GM21515 (cell line): ENCODE data around the gene MDH1.
"Not testable (repeated sequence)": the region's sequence is repeated elsewhere in the genome, so short reads cannot be mapped to it uniquely, and the experiment has no call there.

Experiments
- ATAC-seq: cut with Tn5 transposase; IDR thresholded peaks from one replicate; pipeline ENCODE4 v1.9.1; 2021; ENCODE audit not compliant: unreplicated experiment

MDH1 gene

DNA sequence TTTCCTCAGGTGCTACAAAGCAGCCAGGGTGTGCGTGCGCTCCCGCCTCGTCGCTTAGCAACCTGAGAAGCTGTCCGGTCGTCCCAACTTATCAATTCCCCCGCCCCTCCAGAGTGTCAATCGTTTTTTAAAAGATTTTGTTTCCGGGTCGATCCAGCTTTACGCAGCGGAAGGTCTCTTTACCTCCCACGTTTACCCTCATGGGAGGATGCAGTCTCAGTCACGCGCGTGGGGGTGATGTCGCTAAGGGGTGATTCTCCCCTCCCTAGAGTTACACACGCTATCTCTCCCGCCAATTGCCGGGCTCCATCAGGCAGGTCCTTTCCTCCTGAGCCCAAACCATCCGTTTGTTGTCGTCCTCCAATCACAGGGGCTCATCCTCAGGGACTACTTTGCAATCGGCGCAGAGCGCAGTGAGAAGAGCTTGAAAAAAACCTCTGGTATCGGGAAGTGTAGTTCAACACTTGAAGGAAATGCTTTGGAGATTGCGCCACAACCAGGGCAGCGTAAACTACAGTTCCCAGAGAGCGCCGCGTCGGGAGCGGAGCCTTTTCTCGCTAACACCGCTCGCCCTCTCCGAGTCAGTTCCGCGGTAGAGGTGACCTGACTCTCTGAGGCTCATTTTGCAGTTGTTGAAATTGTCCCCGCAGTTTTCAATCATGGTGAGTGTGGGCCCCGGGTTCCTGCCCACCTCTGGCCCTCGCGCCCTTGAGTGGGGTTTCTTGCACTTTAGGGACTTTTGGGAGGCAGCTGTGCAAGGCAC lies at the start of gene MDH1, which contains the start of gene WDPCP:
Gene MDH1 (plus strand): TSS at position 579 of the 763 bp plus-strand sequence. CDS start 81 bp downstream, at position 660.
Gene WDPCP (minus strand): TSS at position 93 of the 763 bp plus-strand sequence. CDS start 206 bp downstream, outside the sequence.
- peak; percentile 84 for ATAC-seq

DNA sequence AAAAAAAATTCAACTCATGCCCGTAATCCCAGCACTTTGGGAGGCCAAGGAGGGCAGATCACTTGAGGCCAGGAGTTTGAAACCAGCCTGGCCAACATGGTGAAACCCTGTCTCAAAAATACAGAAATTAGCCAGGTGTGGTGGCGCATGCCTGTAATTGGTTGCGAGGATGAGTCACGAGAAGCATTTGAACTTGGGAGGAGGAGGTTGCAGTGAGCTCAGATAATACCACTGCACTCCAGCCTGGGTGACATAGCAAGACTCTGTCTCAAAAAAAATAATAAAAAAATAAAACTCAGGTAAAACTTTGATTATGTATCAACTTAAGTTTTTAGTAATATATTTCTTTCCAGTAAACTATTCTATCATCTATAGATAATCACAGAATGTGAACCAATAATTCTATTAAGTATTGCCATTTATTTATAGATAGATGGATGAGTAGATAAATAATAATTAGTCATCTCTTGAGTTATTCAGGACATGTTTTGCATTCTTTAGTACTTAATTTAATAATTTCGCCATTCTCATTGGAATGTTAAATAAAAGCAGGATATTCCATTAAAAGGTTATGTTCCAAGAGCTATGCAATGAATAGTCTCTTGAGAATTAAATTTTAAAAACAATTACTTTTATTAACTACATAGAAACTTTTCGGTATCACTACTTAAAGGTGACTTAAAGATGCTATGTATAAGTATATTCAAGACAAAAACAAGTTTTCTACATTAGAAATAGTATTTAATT lies 49.2 kb upstream of the MDH1 start:
- no peak for ATAC-seq

DNA sequence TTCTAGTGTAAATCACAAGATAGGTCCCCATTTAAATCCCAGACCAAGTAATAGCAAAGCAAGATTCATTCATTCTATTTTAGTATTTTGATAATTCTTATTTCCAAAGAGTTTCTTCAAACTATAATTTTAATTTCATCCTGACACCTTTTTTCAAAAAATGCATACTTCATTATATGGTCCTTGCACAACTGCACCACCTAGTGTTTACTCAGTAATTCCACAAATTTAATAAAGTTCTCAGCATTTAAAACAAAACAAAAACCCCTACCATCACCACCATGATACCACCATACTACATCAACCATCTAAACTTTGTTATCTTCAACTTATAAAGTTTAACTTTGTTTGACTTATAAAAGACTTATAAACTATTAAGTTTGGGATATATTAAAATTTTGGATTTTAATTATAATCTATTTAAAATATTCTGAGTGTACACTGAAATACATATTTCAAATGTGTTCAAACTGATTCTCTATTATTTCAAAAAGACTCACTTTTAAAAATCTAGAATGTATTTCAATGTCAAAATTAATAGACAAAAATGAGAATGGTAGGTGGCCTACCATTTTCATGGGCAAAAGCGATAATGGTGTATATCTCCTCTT lies 44.6 kb upstream of the MDH1 start:
- no peak for ATAC-seq

DNA sequence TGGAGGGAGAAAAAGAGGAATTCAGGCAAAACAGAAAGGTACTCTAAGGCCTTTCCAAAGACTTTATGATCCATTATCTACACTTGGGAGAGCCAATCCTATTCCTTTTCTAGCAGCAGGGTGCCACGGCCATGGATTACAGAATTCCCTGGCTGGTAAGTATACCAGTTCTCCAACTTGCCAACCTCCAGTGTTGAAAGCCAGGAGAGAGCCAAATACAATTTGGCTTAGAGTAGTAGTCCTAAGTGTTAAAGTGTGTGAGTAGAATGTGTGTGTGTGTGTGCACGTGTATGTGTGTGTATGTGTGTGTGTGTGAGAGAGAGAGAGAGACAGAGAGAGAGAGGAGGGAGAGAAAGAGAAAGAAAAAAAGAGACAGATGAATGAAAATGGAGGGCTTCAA lies 43.7 kb upstream of the MDH1 start:
- no peak for ATAC-seq

DNA sequence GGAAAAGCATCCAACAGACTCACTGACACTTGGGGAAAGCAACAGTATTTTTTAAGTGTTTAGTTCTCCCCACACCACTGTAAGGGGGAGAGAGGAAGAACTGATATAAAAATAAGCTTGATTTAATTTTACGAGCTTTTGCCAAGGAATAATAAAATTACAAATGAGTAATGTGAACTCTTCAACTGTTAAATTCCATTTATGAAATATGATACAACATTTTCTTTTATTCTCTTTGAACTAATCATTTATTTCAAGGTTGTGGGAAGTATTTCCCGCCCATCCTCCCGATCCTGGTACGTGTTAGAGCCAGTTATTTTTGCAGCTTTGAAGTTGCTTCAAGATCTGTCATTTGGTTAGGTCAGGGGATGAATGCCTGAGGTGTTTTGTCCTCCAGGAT lies 35.7 kb upstream of the MDH1 start:
- no peak for ATAC-seq

DNA sequence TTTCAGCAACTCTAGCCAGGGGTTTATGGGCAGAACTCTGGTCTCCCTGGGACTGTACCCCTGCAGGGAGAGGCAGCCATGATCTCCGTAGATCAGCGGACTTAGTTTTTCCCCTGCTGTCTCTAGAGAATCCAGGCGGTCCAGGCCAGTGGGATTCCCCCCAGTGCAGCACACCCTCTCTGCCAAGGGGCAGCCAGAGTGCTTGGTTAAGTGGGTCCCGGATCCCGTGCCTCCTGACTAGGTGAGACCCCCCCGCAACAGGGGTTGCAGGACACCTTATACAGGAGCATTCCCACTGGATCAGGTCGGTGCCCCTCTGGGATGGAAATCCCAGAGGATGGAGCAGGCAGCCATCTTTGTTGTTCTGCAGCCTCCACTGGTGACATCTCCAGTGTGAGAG lies 33.5 kb upstream of the MDH1 start:
- no peak for ATAC-seq

DNA sequence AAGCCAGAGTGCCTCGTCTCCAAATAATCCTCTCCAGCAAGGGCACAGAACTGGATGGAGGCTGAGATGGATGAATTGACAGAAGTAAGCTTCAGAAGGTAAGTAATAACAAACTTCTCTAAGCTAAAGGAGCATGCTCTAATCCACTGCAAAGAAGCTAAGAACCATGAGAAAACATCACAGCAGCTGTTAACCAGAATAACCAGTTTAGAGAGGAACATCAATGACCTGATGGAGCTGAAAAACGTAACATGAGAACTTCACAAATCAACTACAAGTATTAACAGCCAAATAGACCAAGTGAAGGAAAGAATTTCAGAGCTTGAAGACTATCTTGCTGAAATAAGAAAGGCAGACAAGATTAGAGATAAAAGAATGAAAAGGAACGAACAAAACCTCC lies 32.8 kb upstream of the MDH1 start:
- no peak for ATAC-seq

DNA sequence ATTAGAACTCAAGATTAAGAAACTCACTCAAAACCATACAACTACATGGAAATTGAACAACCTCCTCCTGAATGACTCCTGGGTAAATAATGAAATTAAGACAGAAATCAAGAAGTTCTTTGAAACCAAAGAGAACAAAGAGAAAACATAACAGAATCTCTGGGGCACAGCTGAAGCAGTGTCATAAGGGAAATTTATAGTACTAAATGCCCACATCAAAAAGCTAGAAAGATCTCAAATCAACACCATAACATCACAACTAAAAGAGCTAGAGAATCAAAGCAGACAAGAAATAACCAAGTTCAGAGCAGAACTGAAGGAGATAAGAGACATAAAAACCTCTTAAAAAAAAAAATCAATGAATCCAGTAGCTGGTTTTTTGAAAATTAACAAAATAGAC lies 30.9 kb upstream of the MDH1 start:
- not testable (repeated sequence) for ATAC-seq

DNA sequence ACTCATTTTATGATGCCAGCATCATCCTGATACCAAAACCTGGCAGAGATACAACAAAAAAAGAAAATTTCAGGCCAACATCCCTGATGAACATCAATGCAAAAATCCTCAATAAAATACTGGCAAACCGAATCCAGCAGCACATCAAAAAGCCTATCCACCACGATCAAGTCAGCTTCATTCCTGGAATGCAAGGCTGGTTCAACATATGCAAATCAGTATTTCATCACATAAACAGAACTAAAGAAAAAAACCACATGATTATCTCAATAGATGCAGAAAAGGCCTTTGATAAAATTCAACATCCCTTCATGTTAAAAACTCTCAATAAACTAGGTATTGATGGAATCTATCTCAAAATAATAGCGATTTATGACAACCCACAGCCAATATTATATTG lies 29.8 kb upstream of the MDH1 start:
- not testable (repeated sequence) for ATAC-seq

DNA sequence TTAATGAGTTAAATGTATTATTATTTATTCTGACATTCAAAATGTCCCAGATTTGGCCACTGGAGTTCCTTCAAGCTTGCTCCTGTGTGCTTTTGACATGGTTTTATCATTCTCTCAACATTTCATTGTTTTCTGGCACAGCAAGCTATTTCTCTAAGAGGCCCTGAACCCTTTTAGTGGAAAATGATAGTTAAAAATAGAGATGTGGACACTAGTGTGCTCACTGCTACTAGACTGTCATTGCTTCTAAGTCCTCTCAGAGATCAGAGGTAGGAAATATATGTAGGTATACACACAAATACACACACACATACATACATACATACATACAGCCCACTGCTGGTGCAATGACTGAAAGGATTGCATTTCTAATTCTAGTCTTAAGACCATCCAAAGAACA lies 26.0 kb upstream of the MDH1 start:
- no peak for ATAC-seq

DNA sequence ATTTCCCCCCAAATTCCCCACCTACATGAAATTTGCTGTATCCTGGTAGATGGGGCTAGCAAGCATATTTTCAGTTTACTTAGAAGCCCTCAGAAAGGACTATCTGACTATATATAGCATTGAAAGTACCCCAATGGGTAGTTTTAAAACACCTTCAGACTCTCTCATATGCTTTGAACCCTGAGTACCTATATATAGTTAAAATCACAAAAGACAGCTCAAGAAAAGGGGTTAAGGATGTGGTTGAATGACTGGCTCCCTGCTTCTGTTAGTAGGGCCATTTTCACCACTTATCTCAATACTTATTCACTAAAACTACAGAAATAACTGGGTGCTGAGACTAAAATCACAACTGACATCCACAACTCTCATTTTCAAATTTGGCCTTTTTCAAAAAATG lies 19.0 kb upstream of the MDH1 start:
- ATAC-seq: peak; percentile 68

DNA sequence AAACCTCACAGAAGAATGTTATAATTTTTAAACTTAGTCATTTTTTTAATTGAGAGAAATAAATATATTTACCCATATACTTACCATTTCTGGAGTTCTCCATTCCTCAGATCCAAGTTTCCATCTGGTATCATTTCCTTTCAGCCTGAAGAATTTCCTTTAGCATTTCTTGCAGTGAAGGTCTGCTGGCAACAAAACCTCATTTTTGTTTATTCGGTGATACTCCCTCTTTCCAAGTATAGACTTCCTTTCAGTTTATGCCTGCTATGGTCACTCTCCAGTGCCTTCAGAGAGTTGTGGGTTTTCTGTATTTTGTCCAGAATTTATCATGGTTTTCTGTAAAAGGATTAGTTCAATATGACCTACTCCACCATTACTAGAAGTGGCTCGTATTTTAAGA lies 17.5 kb upstream of the MDH1 start:
- no peak for ATAC-seq

DNA sequence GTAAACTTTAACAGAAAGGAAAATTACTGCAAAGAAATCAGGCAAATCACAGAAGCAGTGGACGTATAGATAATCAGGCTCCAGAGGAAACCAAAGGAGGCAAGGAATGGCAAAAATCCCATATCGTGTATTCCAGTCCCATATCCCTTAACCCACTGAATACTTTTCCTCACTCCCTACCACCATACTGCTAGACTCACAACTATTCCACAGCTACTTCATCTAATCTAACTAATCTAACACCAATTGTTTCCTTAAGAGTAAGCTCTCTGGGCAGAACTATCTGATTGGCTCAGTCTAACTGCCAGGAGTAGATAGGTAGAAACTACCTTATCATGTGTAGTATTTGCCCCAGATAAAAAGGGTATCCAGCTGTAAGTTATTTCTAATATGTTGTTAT lies 16.8 kb upstream of the MDH1 start:
- no peak for ATAC-seq

DNA sequence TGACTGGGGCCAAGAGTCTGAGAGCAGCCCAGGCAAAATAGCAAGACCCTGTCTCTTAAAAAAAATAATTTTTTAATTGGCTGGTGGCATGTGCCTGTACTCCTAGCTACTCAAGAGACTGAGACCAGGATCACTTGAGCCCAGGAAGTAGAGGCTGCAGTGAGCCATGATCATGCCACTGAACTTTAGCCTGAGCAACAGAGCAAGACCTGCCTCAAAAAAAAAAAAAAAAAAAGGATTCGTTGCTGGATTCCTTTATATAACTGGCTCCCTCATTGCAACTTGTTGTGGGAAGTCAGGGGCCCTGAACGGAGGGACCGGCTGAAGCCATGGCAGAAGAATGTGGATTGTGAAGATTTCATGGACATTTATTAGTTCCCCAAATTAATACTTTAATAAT lies 15.7 kb upstream of the MDH1 start:
- not testable (repeated sequence) for ATAC-seq

DNA sequence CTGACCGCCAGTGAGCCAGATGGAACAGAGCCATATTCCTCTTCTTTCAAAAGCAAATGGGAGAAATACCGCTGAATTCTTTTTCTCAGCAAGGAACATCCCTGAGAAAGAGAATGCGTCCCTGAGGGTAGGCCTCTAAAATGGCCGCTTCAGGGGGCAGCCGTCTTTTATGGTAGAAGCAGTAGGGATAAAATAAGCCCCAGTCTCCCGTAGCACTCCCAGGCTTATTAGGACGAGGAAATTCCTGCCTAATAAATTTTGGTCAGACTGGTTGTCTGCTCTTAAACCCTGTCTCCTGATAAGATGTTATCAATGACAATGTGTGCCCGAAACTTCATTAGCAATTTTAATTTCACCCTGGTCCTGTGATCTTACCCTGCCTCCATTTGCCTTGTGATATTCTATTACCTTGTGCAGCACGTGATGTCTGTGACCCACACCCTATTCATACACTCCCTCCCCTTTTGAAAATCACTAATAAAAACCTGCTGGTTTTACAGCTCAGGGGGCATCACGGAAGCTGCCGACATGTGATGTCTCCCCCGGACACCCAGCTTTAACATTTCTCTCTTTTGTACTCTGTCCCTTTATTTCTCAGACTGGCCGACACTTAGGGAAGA lies 14.9 kb upstream of the MDH1 start:
- ATAC-seq: not testable (repeated sequence)

DNA sequence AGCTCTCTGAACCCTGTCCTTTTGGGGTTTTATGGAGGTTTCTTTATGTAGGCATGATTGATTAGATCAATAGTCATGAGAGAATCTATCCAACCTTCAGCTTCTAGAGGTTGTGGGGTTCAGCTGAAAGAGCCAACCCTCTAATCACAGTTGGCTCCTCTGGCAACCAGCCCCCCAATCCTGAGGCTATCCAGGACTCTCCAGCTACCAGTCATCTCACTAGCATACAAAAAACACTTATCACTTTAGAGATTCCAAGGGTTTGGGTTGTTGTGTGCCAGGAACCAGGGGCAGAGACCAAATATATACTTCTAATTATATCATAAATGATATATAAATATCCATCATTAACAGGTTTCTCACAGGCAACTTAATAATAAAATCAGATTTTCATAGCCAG lies 12.2 kb upstream of the MDH1 start:
- ATAC-seq: no peak

DNA sequence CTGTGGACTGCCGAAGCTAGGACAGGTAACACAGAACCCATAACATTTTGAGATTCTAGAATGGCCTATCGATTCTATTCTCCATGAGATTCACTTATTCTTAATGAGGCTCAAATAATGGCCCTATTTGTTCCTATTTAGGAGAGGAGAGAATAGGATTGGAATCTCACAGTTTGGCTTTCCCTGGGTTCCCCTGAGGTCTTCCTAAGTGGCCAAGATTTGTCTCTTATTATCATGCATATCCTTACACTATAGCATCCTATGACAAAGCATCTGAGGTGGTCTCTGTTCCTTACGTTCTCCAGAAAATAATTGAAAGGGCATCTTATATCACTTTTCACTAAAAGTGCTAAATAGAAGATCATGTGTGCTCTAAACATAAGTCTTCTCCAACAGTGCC lies 10.0 kb upstream of the MDH1 start:
- ATAC-seq: no peak

DNA sequence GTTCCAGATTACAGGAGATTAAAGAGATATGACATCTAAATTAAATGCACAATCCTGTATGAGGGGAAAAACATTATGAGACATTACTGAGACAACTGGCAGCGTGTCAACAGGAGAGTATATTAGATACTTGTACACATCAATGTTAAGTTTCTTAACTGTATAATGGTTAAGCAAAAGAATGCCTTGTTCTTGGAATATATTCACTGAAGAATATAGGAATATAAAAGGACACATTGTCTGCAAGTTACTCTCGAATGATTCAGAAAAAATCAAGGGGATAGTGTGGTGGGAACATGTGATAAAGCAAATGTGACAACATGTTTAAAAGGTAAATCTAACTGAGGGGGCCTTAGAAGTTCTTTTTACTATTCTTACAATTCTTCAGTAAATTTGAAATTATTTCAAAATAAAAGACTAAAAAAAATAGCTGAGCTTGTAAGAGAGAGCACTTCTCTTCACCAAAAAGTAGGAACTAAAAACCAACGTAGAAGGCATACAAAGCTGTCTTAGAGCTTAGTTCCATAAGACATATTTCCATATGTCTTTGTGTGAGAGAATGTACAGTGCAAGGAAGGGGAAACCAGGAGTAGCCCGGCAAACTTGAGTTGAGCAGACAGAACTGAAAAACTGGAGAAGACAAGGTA lies 8.0 kb upstream of the MDH1 start:
- no peak for ATAC-seq

DNA sequence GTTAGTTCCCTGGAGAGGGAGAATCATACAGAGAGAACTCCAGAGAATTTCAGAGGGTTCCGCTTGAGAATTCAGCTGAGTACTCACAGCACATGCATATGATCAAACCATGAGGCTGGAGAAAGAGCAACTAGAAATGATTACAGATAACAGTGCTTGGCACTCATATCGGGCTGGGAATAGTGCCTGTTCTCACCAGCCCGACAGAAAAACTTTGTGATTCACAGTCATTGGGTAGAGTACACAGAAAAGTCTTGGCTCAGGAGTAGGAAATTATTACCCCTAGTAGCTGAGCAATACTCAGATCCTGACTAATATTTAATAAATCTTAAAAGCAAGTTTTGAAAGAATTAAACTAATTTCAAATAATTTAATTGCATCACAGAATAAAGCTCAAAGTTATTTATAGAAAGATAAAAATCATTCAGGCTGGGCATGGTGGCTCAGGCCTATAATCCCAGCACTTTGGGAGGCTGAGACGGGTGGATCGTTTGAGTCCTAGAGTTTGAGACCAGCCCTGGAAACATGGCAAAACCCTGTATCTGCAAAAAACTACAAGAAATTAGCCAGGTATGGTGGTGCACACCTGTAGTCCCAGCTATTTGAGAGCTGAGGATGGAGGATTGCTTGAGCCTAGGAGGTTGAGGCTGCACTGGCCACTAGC lies 7.3 kb upstream of the MDH1 start:
- no peak for ATAC-seq

DNA sequence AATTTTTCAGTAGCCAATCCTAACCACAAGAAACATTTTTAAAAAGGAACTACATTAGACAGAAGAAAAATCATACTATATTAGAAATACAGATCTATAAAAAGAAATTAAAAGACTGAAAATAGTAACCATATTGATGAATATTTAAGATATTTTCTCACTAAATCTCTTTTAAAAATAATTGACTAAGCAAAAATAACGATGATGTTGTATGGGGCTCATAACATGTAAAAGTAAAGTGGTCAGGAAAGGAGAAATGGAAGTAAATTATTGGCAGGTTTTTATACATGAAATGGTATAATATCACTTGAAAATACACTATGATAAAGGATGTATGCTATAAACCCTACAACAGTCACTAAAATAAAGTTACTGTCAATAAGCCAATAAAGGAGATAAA lies 5.9 kb upstream of the MDH1 start:
- ATAC-seq: no peak
